ENCODE measurements around the gene PHACTR1.
A peak's percentile ranks its signal among the peaks of the same experiment; 100 is the strongest.

PHACTR1 gene

GRCh38 chr6:13331516-13332348 lies 615.2 kb downstream of the PHACTR1 start:
- no peak for TF ChIP-seq TAF1 (IDR thresholded peaks at IDR 0.05; ENCODE audit: borderline replicate concordance, low read depth, low read length)
- TF ChIP-seq POLR2AphosphoS5 (IDR thresholded peaks at IDR 0.05; ENCODE audit: low read depth, low read length), result no peak
- TF ChIP-seq POLR2A (IDR thresholded peaks at IDR 0.05; ENCODE audit: low read depth, low read length), result no peak
- FAIRE-seq (no peak), DNase-seq (ENCODE audit: insufficient read length) (no peak)

GRCh38 chr6:13332349-13332706 lies 615.8 kb downstream of the PHACTR1 start:
- FAIRE-seq (no peak), DNase-seq (ENCODE audit: insufficient read length) (no peak)
- TF ChIP-seq POLR2AphosphoS5 (IDR thresholded peaks at IDR 0.05; ENCODE audit: low read depth, low read length) (no peak), POLR2A (IDR thresholded peaks at IDR 0.05; ENCODE audit: low read depth, low read length) (no peak), TAF1 (IDR thresholded peaks at IDR 0.05; ENCODE audit: borderline replicate concordance, low read depth, low read length) (no peak)

GRCh38 chr6:13334953-13335352 lies 618.4 kb downstream of the PHACTR1 start:
- TF ChIP-seq POLR2AphosphoS5 (IDR thresholded peaks at IDR 0.05; ENCODE audit: low read depth, low read length) (no peak), TAF1 (IDR thresholded peaks at IDR 0.05; ENCODE audit: borderline replicate concordance, low read depth, low read length) (no peak), POLR2A (IDR thresholded peaks at IDR 0.05; ENCODE audit: low read depth, low read length) (no peak)
- FAIRE-seq, result no peak
- no peak for DNase-seq (ENCODE audit: insufficient read length)

- peak; percentile 92 for FAIRE-seq
- TF ChIP-seq TAF1 (IDR thresholded peaks at IDR 0.05; ENCODE audit: borderline replicate concordance, low read depth, low read length), result no peak
- no peak for TF ChIP-seq POLR2AphosphoS5 (IDR thresholded peaks at IDR 0.05; ENCODE audit: low read depth, low read length)
- no peak for TF ChIP-seq POLR2A (IDR thresholded peaks at IDR 0.05; ENCODE audit: low read depth, low read length)
Observed at GRCh38 chr6:13336553-13336952, 620.0 kb downstream of the PHACTR1 start.

GRCh38 chr6:13338038-13338437 lies 621.5 kb downstream of the PHACTR1 start:
- FAIRE-seq (no peak), DNase-seq (ENCODE audit: insufficient read length) (no peak)
- TF ChIP-seq POLR2A (IDR thresholded peaks at IDR 0.05; ENCODE audit: low read depth, low read length), result no peak
- no peak for TF ChIP-seq POLR2AphosphoS5 (IDR thresholded peaks at IDR 0.05; ENCODE audit: low read depth, low read length)
- no peak for TF ChIP-seq TAF1 (IDR thresholded peaks at IDR 0.05; ENCODE audit: borderline replicate concordance, low read depth, low read length)

More at GRCh38 chr6:13336553-13336952, 620.0 kb downstream of the PHACTR1 start:
- peak; percentile 33 for DNase-seq (ENCODE audit: insufficient read length)

Data from GM12892 (cell line).